Panc1 (cell line): ENCODE results near the gene TRMT10A. TPM values are rescaled to one million over a fixed set of nuclear protein-coding genes. Genes with fewer than 3 reads are reported as not detected.

ENCODE experiments used
- ATAC-seq: fragments of 200-7000 bp; cut with Tn5 transposase; 2 replicates; pipeline ENCODE4 v1.9.1; 2020; ENCODE audit warnings: mild to moderate bottlenecking, moderate library complexity
- BruUV-seq: library from RNA; stranded (reverse); fragments of 400-500 nt; replicated peaks from 2 replicates; lab custom pipeline; 2021; lab: Mats Ljungman, UMichigan
- CTCF ChIA-PET: fragments of 300-600 bp; sonication (Branson Sonifier 250); formaldehyde crosslinking; loops from one replicate; lab custom pipeline; 2022; ENCODE audit warnings: antibody characterized with exemption; lab: Charles Lee
- POLR2A ChIA-PET: fragments of 300-600 bp; sonication (Branson Sonifier 250); formaldehyde crosslinking; loops from one replicate; lab custom pipeline; 2022; ENCODE audit warnings: antibody characterized with exemption; lab: Charles Lee
- DNase-seq: peaks from one replicate; pipeline ENCODE4 v3.0.0-alpha.2; 2010; ENCODE audit warnings: low read depth, low spot score
- H3K27ac ChIP-seq: 2 replicates; pipeline ENCODE4 v1.5.1; 2011; ENCODE audit warnings: mild to moderate bottlenecking, low read length, inconsistent platforms
- H3K27me3 ChIP-seq: fragments of 200-500 bp; sonication (Bioruptor generic); 2 replicates; pipeline ENCODE4 v1.6.0; 2014; ENCODE audit warnings: low read length, inconsistent platforms; ENCODE audit not compliant: control insufficient read depth, insufficient read depth
- H3K36me3 ChIP-seq: fragments of 200-500 bp; sonication (Bioruptor generic); 2 replicates; pipeline ENCODE4 v1.5.1; 2014; ENCODE audit warnings: inconsistent platforms, mild to moderate bottlenecking, low read length, moderate library complexity; ENCODE audit not compliant: control insufficient read depth, insufficient read depth
- H3K4me1 ChIP-seq: 2 replicates; pipeline ENCODE4 v1.5.1; 2011; ENCODE audit warnings: inconsistent platforms, mild to moderate bottlenecking, low read length, moderate library complexity; ENCODE audit not compliant: control insufficient read depth, insufficient read depth
- H3K4me3 ChIP-seq, 2 experiments: 2 replicates each; pipeline ENCODE4 v1.5.1; 2011 to 2012; ENCODE audit warnings: low read depth in 2 of 2, low read length in 2 of 2, mild to moderate bottlenecking in 2 of 2, inconsistent platforms in 1 of 2, moderate library complexity in 1 of 2
- H3K9me3 ChIP-seq: fragments of 200-500 bp; sonication (Bioruptor generic); 2 replicates; pipeline ENCODE4 v1.5.1; 2014; ENCODE audit warnings: low read depth, mild to moderate bottlenecking, inconsistent platforms, low read length, moderate library complexity; ENCODE audit not compliant: control insufficient read depth, insufficient read depth
- CTCF ChIP-seq: fragments of 450-650 bp; IDR thresholded peaks from 2 replicates; pipeline ENCODE4 v1.5.1; 2017; ENCODE audit warnings: mild to moderate bottlenecking
- POLR2AphosphoS5 ChIP-seq: IDR thresholded peaks from 2 replicates; pipeline ENCODE4 v1.6.1; 2012; ENCODE audit warnings: mild to moderate bottlenecking, low read depth, low read length, moderate library complexity
- REST ChIP-seq, 2 experiments: IDR thresholded peaks; 2 replicates each; pipeline ENCODE4 v1.6.1; 2011 to 2012; ENCODE audit warnings: low read depth in 2 of 2, control low read depth in 1 of 2, low read length in 1 of 2, mild to moderate bottlenecking in 1 of 2, moderate library complexity in 1 of 2; ENCODE audit not compliant: insufficient read depth in 1 of 2
- SIN3A ChIP-seq: IDR thresholded peaks from 2 replicates; pipeline ENCODE4 v1.6.1; 2012; ENCODE audit warnings: low read depth, mild to moderate bottlenecking, low read length, moderate library complexity, borderline replicate concordance; ENCODE audit not compliant: insufficient read depth
- TCF7L2 ChIP-seq: IDR thresholded peaks from 2 replicates; pipeline ENCODE4 v1.6.1; 2011; ENCODE audit warnings: mild to moderate bottlenecking, low read depth, low read length, inconsistent platforms
- in situ Hi-C: cut with HindIII; loops from 2 replicates; pipeline ENCODE4 v1.10.0; 2016; ENCODE audit warnings: low sequenced_read_pairs, low pct_unique_long_range_greater_than_20kb
- intact Hi-C: fragments of 100-400 bp; cut with micrococcal nuclease; formaldehyde crosslinking; loops from one replicate; pipeline ENCODE4 v1.10.0; 2022; ENCODE audit not compliant: unreplicated experiment
- total RNA-seq: library from RNA; stranded (reverse); gene quantifications from one replicate; pipeline ENCODE4 v1.2.1, GENCODE V29; 2021; ENCODE audit not compliant: unreplicated experiment

Gene TRMT10A
- total RNA-seq, 1 experiment from 2014 or later: 1.4 TPM

GRCh38 chr4:99518601-99519295, 45.1 kb downstream of the TRMT10A start:
- POLR2A ChIA-PET: no interaction called here
- Histone ChIP-seq H3K27ac (no peak overlapping the region), H3K4me3 (no peak overlapping the region), H3K27me3 (no peaks in the 10 kb centered on the region), H3K9me3 (no peaks in the 10 kb centered on the region), H3K36me3 (no peaks in the 10 kb centered on the region), H3K4me1 (no peaks in the 10 kb centered on the region)
- ATAC-seq (no peak), DNase-seq (no peak)
- intact Hi-C loops: no loop called here
- TF ChIP-seq REST (IDR thresholded peaks at IDR 0.05; ENCODE audit: insufficient read depth in 1 of 2, low read depth in 2 of 2, low read length in 1 of 2) (no peak), SIN3A (no peak), CTCF (no peak), TCF7L2 (no peak), POLR2AphosphoS5 (no peak)
- CTCF ChIA-PET: no interaction called here
- in situ Hi-C loops: no loop called here
- no TSS peak for BruUV-seq

- POLR2A ChIA-PET: no interaction called here
These were observed 53.1 kb downstream of the TRMT10A start, which contains the start of gene C4orf17 for GRCh38 chr4:99510721-99511120. C4orf17 (plus strand) TSS chr4:99511021; CDS start chr4:99513082, 2,061 bp downstream.

More at GRCh38 chr4:99510721-99511120, 53.1 kb downstream of the TRMT10A start, which contains the start of gene C4orf17:
- no peaks in the 10 kb centered on the region for H3K9me3 ChIP-seq
- H3K27me3 ChIP-seq: no peaks in the 10 kb centered on the region
- no peaks in the 10 kb centered on the region for H3K4me1 ChIP-seq
- H3K36me3 ChIP-seq: no peaks in the 10 kb centered on the region
- BruUV-seq: no TSS peak
- intact Hi-C loops (no loop called here), in situ Hi-C loops (no loop called here)
- no peak for DNase-seq
- TF ChIP-seq REST (IDR thresholded peaks at IDR 0.05; ENCODE audit: insufficient read depth in 1 of 2, low read depth in 2 of 2, low read length in 1 of 2): no peak
- TF ChIP-seq TCF7L2: no peak
- TF ChIP-seq SIN3A: no peak
- no peak for TF ChIP-seq POLR2AphosphoS5
- no peak for TF ChIP-seq CTCF
- CTCF ChIA-PET: interaction anchor here (0.5 kb wide), 1 partner anchor 150 kb away, joined by 3 read pairs; no protein-coding TSS in a partner anchor
- no peak for ATAC-seq
- no peak within 1 kb of the TSS for H3K27ac ChIP-seq
- no peak within 1 kb of the TSS for H3K4me3 ChIP-seq
